HG02870 (cell line): ENCODE results near the gene CDC42EP5.
A peak's percentile ranks its signal among the peaks of the same experiment; 100 is the strongest.
"Not testable (repeated sequence)": the region's sequence is repeated elsewhere in the genome, so short reads cannot be mapped to it uniquely, and the experiment has no call there.

Experiments used
- ATAC-seq: cut with Tn5 transposase; IDR thresholded peaks from one replicate; pipeline ENCODE4 v1.9.1; 2021; ENCODE audit warnings: mild to moderate bottlenecking, moderate library complexity; ENCODE audit not compliant: unreplicated experiment

The CDC42EP5 gene

GRCh38 chr19:54449701-54450069 lies 23.4 kb downstream of the CDC42EP5 start:
- ATAC-seq = no peak

GRCh38 chr19:54448774-54449700 lies 24.1 kb downstream of the CDC42EP5 start, which contains the start of gene LENG8:
LENG8 (plus strand) TSS chr19:54449199; CDS start chr19:54451345, 2,146 bp downstream.
- peak; percentile 84 for ATAC-seq

- no peak for ATAC-seq
Measured at GRCh38 chr19:54448040-54448773, 24.9 kb downstream of the CDC42EP5 start.

GRCh38 chr19:54446349-54446748 lies 26.7 kb downstream of the CDC42EP5 start:
- ATAC-seq = not testable (repeated sequence)

- no peak for ATAC-seq
Measured at GRCh38 chr19:54444737-54445136, 28.4 kb downstream of the CDC42EP5 start.

- no peak for ATAC-seq
Measured at GRCh38 chr19:54440641-54441040, 32.5 kb downstream of the CDC42EP5 start.

GRCh38 chr19:54439174-54439851 lies 33.8 kb downstream of the CDC42EP5 start:
- no peak for ATAC-seq

- ATAC-seq = no peak
Measured at GRCh38 chr19:54436628-54437252, 36.4 kb downstream of the CDC42EP5 start.

GRCh38 chr19:54436031-54436523 lies 37.0 kb downstream of the CDC42EP5 start:
- ATAC-seq = no peak

- no peak for ATAC-seq
Measured at GRCh38 chr19:54435551-54436016, 37.5 kb downstream of the CDC42EP5 start.

- ATAC-seq = no peak
Measured at GRCh38 chr19:54434873-54435214, 38.3 kb downstream of the CDC42EP5 start.

- ATAC-seq = no peak
Measured at GRCh38 chr19:54434112-54434872, 38.8 kb downstream of the CDC42EP5 start.

- no peak for ATAC-seq
Measured at GRCh38 chr19:54433697-54434096, 39.4 kb downstream of the CDC42EP5 start.

- ATAC-seq = no peak
Measured at GRCh38 chr19:54432144-54432738, 40.9 kb downstream of the CDC42EP5 start.

- ATAC-seq = no peak
Measured at GRCh38 chr19:54431255-54431838, 41.7 kb downstream of the CDC42EP5 start.

GRCh38 chr19:54430306-54431254 lies 42.5 kb downstream of the CDC42EP5 start:
- ATAC-seq = no peak

- no peak for ATAC-seq
Measured at GRCh38 chr19:54429545-54430227, 43.4 kb downstream of the CDC42EP5 start.

GRCh38 chr19:54429176-54429495 lies 44.0 kb downstream of the CDC42EP5 start:
- no peak for ATAC-seq
